ENCODE data around the gene EID2B. TPM values are rescaled to one million over a fixed set of nuclear protein-coding genes. Genes with fewer than 3 reads are reported as not detected.

EID2B gene
- total and polyA plus RNA-seq, 9 donors = 2.3 to 7.5 (median 6.2) TPM

- TF ChIP-seq CTCF (IDR thresholded peaks at IDR 0.05) (no peak), EP300 (IDR thresholded peaks at IDR 0.05) (no peak), POLR2A (IDR thresholded peaks at IDR 0.05) (no peak)
- H3K27ac ChIP-seq = no peak overlapping the region
- no peak for DNase-seq
- H3K4me3 ChIP-seq = no peak overlapping the region
- 30 to 35% (median 33%) methylated on average over 24 of the region's 24 CpGs for WGBS, 3 donors
- peaks cover 9% of the 10 kb centered on the region for H3K4me1 ChIP-seq (ENCODE audit: insufficient read depth)
- H3K36me3 ChIP-seq = no peaks in the 10 kb centered on the region
- H3K9me3 ChIP-seq = no peaks in the 10 kb centered on the region
- H3K27me3 ChIP-seq = no peaks in the 10 kb centered on the region
- intact Hi-C loops (cut with DNase I) = no loop called here
These were observed 24.8 kb downstream of the EID2B start for GRCh38 chr19:39507715-39508364.

- intact Hi-C loops (cut with DNase I) = no loop called here
- WGBS, 3 donors = 1 to 4% (median 2%) methylated on average over 77 to 96 of the region's 96 CpGs
- DNase-seq = peak in 2 of 5 donors; percentile 59 to 65
- peak overlapping the region; percentile 22 for H3K4me3 ChIP-seq
- TF ChIP-seq CTCF (IDR thresholded peaks at IDR 0.05) = no peak
- TF ChIP-seq POLR2A (IDR thresholded peaks at IDR 0.05) = no peak
- TF ChIP-seq EP300 (IDR thresholded peaks at IDR 0.05) = no peak
- H3K27ac ChIP-seq = no peak overlapping the region
- H3K27me3 ChIP-seq = no peaks in the 10 kb centered on the region
- no peaks in the 10 kb centered on the region for H3K36me3 ChIP-seq
- no peaks in the 10 kb centered on the region for H3K9me3 ChIP-seq
- H3K4me1 ChIP-seq (ENCODE audit: insufficient read depth) = peaks cover 9% of the 10 kb centered on the region
These were observed 25.5 kb downstream of the EID2B start for GRCh38 chr19:39506944-39507714.

- DNase-seq = no peak
- Histone ChIP-seq H3K9me3 (no peaks in the 10 kb centered on the region), H3K27ac (no peak overlapping the region), H3K36me3 (no peaks in the 10 kb centered on the region), H3K4me3 (no peak overlapping the region), H3K4me1 (ENCODE audit: insufficient read depth) (peaks cover 9% of the 10 kb centered on the region), H3K27me3 (no peaks in the 10 kb centered on the region)
- WGBS, 3 donors = 43 to 53% (median 50%) methylated on average over 7 of the region's 7 CpGs
- intact Hi-C loops (cut with DNase I) = no loop called here
- TF ChIP-seq POLR2A (IDR thresholded peaks at IDR 0.05) (no peak), CTCF (IDR thresholded peaks at IDR 0.05) (no peak), EP300 (IDR thresholded peaks at IDR 0.05) (no peak)
These were observed 26.1 kb downstream of the EID2B start for GRCh38 chr19:39506598-39506943.

GRCh38 chr19:39502640-39503417 lies 29.8 kb downstream of the EID2B start:
- no peaks in the 10 kb centered on the region for H3K9me3 ChIP-seq
- H3K27ac ChIP-seq = no peak overlapping the region
- no peak for TF ChIP-seq EP300 (IDR thresholded peaks at IDR 0.05)
- TF ChIP-seq CTCF (IDR thresholded peaks at IDR 0.05) = peak; percentile 38 to 66 (median 63)
- TF ChIP-seq POLR2A (IDR thresholded peaks at IDR 0.05) = no peak
- H3K4me1 ChIP-seq (ENCODE audit: insufficient read depth) = peaks cover 9% of the 10 kb centered on the region
- intact Hi-C loops (cut with DNase I) = loop anchor here in 1 of 4 donors (2.0 kb wide), 1 partner anchor 22 kb away; no protein-coding TSS in a partner anchor
- WGBS, 3 donors = 10 to 13% (median 12%) methylated on average over 68 to 69 of the region's 69 CpGs
- peak; percentile 18 to 67 (median 55) for DNase-seq
- H3K27me3 ChIP-seq = peaks cover under 1% of the 10 kb centered on the region
- no peak overlapping the region for H3K4me3 ChIP-seq
- no peaks in the 10 kb centered on the region for H3K36me3 ChIP-seq

Measured in ovary (tissue), 9 donors.